Mesothelial cell of epicardium (in vitro differentiated cells): ENCODE measurements around the gene DAB2IP. TPM values are rescaled to one million over a fixed set of nuclear protein-coding genes. Genes with fewer than 3 reads are reported as not detected.

ENCODE experiments used
- DNase-seq, 2 experiments: peaks; one replicate each; pipeline ENCODE4 v3.0.0; 2021; ENCODE audit warnings: low spot score in 2 of 2; ENCODE audit not compliant: unreplicated experiment in 2 of 2
- H3K27ac Mint-ChIP-seq: 2 replicates; pipeline ENCODE4 v1.8.0; 2021; ENCODE audit warnings: mixed read lengths
- H3K27me3 Mint-ChIP-seq: 2 replicates; pipeline ENCODE4 v1.8.0; 2021; ENCODE audit warnings: low read depth, mixed read lengths
- H3K36me3 Mint-ChIP-seq: 2 replicates; pipeline ENCODE4 v1.8.0; 2021; ENCODE audit warnings: mixed read lengths
- H3K4me1 Mint-ChIP-seq: 2 replicates; pipeline ENCODE4 v1.8.0; 2021; ENCODE audit warnings: mixed read lengths
- H3K4me3 Mint-ChIP-seq: 2 replicates; pipeline ENCODE4 v1.8.0; 2021; ENCODE audit warnings: mild to moderate bottlenecking, moderate library complexity, mixed read lengths
- H3K9me3 Mint-ChIP-seq: 2 replicates; pipeline ENCODE4 v1.8.0; 2021; ENCODE audit warnings: mixed read lengths
- CTCF ChIP-seq: fragments of 200-600 bp; sonication (generic); IDR thresholded peaks from one replicate; pipeline ENCODE4 v1.5.0; 2021; ENCODE audit warnings: antibody characterized with exemption; ENCODE audit not compliant: unreplicated experiment
- total RNA-seq: library from RNA; stranded (reverse); gene quantifications from 3 replicates; pipeline ENCODE4 v1.2.1, GENCODE V29; 2021

The DAB2IP gene
- total RNA-seq, 1 donor from 2014 or later: 75.7 TPM

- H3K4me1 Mint-ChIP-seq: peaks cover 25% of the 10 kb centered on the region
- no peak for TF ChIP-seq CTCF
- no peak overlapping the region for H3K4me3 Mint-ChIP-seq
- peaks cover 11% of the 10 kb centered on the region for H3K36me3 Mint-ChIP-seq
- no peak for DNase-seq
- H3K27me3 Mint-ChIP-seq: no peaks in the 10 kb centered on the region
- H3K9me3 Mint-ChIP-seq: peaks cover 2% of the 10 kb centered on the region
- peak overlapping the region; percentile 22 for H3K27ac Mint-ChIP-seq
Measured at GRCh38 chr9:121674952-121675351, 23.5 kb downstream of the DAB2IP start.

- H3K9me3 Mint-ChIP-seq: no peaks in the 10 kb centered on the region
- H3K27ac Mint-ChIP-seq: peak overlapping the region; percentile 62
- H3K36me3 Mint-ChIP-seq: peaks cover 9% of the 10 kb centered on the region
- H3K4me3 Mint-ChIP-seq: no peak overlapping the region
- no peak for TF ChIP-seq CTCF
- no peaks in the 10 kb centered on the region for H3K27me3 Mint-ChIP-seq
- peaks cover 25% of the 10 kb centered on the region for H3K4me1 Mint-ChIP-seq
- DNase-seq: no peak
Measured at GRCh38 chr9:121675381-121675780, 23.9 kb downstream of the DAB2IP start.

- no peak for TF ChIP-seq CTCF
- Mint-ChIP-seq H3K27ac (peak overlapping the region; percentile 62), H3K4me3 (no peak overlapping the region), H3K4me1 (peaks cover 25% of the 10 kb centered on the region), H3K9me3 (no peaks in the 10 kb centered on the region), H3K36me3 (peaks cover 6% of the 10 kb centered on the region), H3K27me3 (no peaks in the 10 kb centered on the region)
- no peak for DNase-seq
Measured at GRCh38 chr9:121675969-121676822, 24.8 kb downstream of the DAB2IP start.

- Mint-ChIP-seq H3K27me3 (no peaks in the 10 kb centered on the region), H3K9me3 (no peaks in the 10 kb centered on the region), H3K36me3 (peaks cover 5% of the 10 kb centered on the region), H3K4me1 (peaks cover 25% of the 10 kb centered on the region), H3K4me3 (no peak overlapping the region), H3K27ac (peak overlapping the region; percentile 62)
- DNase-seq: no peak
- no peak for TF ChIP-seq CTCF
Measured at GRCh38 chr9:121676926-121677325, 25.5 kb downstream of the DAB2IP start.

- DNase-seq: no peak
- Mint-ChIP-seq H3K9me3 (no peaks in the 10 kb centered on the region), H3K27ac (peak overlapping the region; percentile 95), H3K36me3 (peaks cover 6% of the 10 kb centered on the region), H3K27me3 (no peaks in the 10 kb centered on the region), H3K4me1 (peaks cover 29% of the 10 kb centered on the region), H3K4me3 (no peak overlapping the region)
- no peak for TF ChIP-seq CTCF
Measured at GRCh38 chr9:121678501-121679022, 27.1 kb downstream of the DAB2IP start.
